ENCODE results near the gene PCDHGB7. TPM values are rescaled to one million over a fixed set of nuclear protein-coding genes. Genes with fewer than 3 reads are reported as not detected.

The PCDHGB7 gene
- total and polyA plus RNA-seq, 10 of the 15 experiments (the other 5 are each of a cell fraction or from before 2014, with no cell fraction given): 0.27 to 1.3 (median 0.54) TPM; not detected in 2

GRCh38 chr5:141434006-141434405 lies 16.5 kb downstream of the PCDHGB7 start:
- SMC1A ChIA-PET (ENCODE audit: uncharacterized antibody, unreplicated experiment): no interaction called here
- RAD21 ChIA-PET (ENCODE audit: unreplicated experiment): no interaction called here
- no peak overlapping the region for H3K4me3 ChIP-seq
- POLR2A ChIA-PET: no interaction called here
- no peak for TF ChIP-seq ZBTB40 (IDR thresholded peaks at IDR 0.05; ENCODE audit: borderline replicate concordance)
- no peak for TF ChIP-seq MTA2 (IDR thresholded peaks at IDR 0.05; ENCODE audit: low read depth)
- TF ChIP-seq ZNF384 (IDR thresholded peaks at IDR 0.05; ENCODE audit: borderline replicate concordance, low read depth, low read length): no peak
- TF ChIP-seq ESRRA (IDR thresholded peaks at IDR 0.05; ENCODE audit: low read length): no peak
- TF ChIP-seq CEBPB (IDR thresholded peaks at IDR 0.05; ENCODE audit: borderline replicate concordance in 1 of 2, low read depth in 2 of 2, low read length in 2 of 2): no peak
- no peak for TF ChIP-seq IRF4 (IDR thresholded peaks at IDR 0.05; ENCODE audit: low read depth, low read length)
- TF ChIP-seq ZNF622 (IDR thresholded peaks at IDR 0.05): no peak
- TF ChIP-seq HCFC1 (IDR thresholded peaks at IDR 0.05; ENCODE audit: low read length): no peak
- no peak overlapping the region for H3K27ac ChIP-seq (ENCODE audit: control insufficient read depth, insufficient read depth)
- H3K9ac ChIP-seq (ENCODE audit: control insufficient read depth, insufficient read depth, low read length): no peak overlapping the region
- CTCF ChIA-PET: interaction anchor here (1.2 kb wide), 1 partner anchor 90 kb away, joined by 3 read pairs; no protein-coding TSS in a partner anchor
- peaks cover 13% of the 10 kb centered on the region; the same call in 2 of the 3 replicates for H3K9me3 ChIP-seq (replicated peaks; ENCODE audit: control insufficient read depth, insufficient read depth, low read length)
- H3K79me2 ChIP-seq (ENCODE audit: control insufficient read depth, insufficient read depth, low read length): no peaks in the 10 kb centered on the region
- intact Hi-C loops (cut with micrococcal nuclease; ENCODE audit: unreplicated experiment) (no loop called here), in situ Hi-C loops (cut with MboI) (no loop called here)
- ATAC-seq: no peak
- DNase-seq (ENCODE audit: low read depth, low spot score): no peak
- BruUV-seq (replicated peaks): no TSS peak
- 89% methylated on average over 2 of the region's 2 CpGs for WGBS (ENCODE audit: insufficient coverage, insufficient replicate concordance, low lambda C conversion rate, missing lambda C conversion rate)
- H2AFZ ChIP-seq (ENCODE audit: control insufficient read depth, low read depth, low read length): no peak overlapping the region
- no peak overlapping the region for H3K4me2 ChIP-seq (ENCODE audit: control insufficient read depth, insufficient read depth)
- H3K27me3 ChIP-seq (replicated peaks in 1 of 2; ENCODE audit: control insufficient read depth in 2 of 2, insufficient read depth in 2 of 2, low read length in 1 of 2): no peaks in the 10 kb centered on the region
- H3K36me3 ChIP-seq (ENCODE audit: control insufficient read depth in 2 of 2, insufficient read depth in 2 of 2, low read length in 1 of 2): no peaks in the 10 kb centered on the region
- H4K20me1 ChIP-seq (ENCODE audit: control insufficient read depth, insufficient read depth): no peaks in the 10 kb centered on the region
- FAIRE-seq: no peak
- no peaks in the 10 kb centered on the region; the same call in 1 of the 2 replicates for H3K4me1 ChIP-seq (ENCODE audit: control insufficient read depth, insufficient read depth, low read length)
